PC-9 (cell line): ENCODE data around the gene ATP11A.

ENCODE experiments used
- EZH2 ChIP-seq: fragments of 200-600 bp; sonication (generic); IDR thresholded peaks from 2 replicates; pipeline ENCODE4 v1.8.0; 2017; ENCODE audit warnings: antibody characterized with exemption, low read depth
- TF ChIP-seq, protein P1 (sequence below): fragments of 200-600 bp; sonication (generic); conservative IDR thresholded peaks from 2 replicates; pipeline ENCODE4 v1.6.1; 2017; ENCODE audit warnings: mixed run types, antibody characterized with exemption, mild to moderate bottlenecking, moderate library complexity

GRCh38 chr13:112818698-112819045 lies 128.8 kb downstream of the ATP11A start:
- TF ChIP-seq, protein P1, sequence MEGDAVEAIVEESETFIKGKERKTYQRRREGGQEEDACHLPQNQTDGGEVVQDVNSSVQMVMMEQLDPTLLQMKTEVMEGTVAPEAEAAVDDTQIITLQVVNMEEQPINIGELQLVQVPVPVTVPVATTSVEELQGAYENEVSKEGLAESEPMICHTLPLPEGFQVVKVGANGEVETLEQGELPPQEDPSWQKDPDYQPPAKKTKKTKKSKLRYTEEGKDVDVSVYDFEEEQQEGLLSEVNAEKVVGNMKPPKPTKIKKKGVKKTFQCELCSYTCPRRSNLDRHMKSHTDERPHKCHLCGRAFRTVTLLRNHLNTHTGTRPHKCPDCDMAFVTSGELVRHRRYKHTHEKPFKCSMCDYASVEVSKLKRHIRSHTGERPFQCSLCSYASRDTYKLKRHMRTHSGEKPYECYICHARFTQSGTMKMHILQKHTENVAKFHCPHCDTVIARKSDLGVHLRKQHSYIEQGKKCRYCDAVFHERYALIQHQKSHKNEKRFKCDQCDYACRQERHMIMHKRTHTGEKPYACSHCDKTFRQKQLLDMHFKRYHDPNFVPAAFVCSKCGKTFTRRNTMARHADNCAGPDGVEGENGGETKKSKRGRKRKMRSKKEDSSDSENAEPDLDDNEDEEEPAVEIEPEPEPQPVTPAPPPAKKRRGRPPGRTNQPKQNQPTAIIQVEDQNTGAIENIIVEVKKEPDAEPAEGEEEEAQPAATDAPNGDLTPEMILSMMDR = no peak
- no peak for TF ChIP-seq EZH2
